ENCODE results near the gene RAP1GDS1. TPM values are rescaled to one million over a fixed set of nuclear protein-coding genes. Genes with fewer than 3 reads are reported as not detected.

The RAP1GDS1 gene
- total RNA-seq, 4 donors from 2014 or later: 5.9 to 8.6 (median 8.2) TPM

GRCh38 chr4:98482503-98482846, 221.3 kb downstream of the RAP1GDS1 start:
- H3K36me3 ChIP-seq: no peaks in the 10 kb centered on the region
- no peak overlapping the region for H3K27ac ChIP-seq
- no peaks in the 10 kb centered on the region for H3K9me3 ChIP-seq
- ATAC-seq: no peak
- no peak for DNase-seq
- intact Hi-C loops (cut with DNase I; ENCODE audit: low total_unique reads): no loop called here
- in situ Hi-C loops (cut with MboI; ENCODE audit: low sequenced_read_pairs in 4 of 4): no loop called here
- no peak overlapping the region for H3K4me3 ChIP-seq
- H3K4me1 ChIP-seq: no peaks in the 10 kb centered on the region
- H3K27me3 ChIP-seq: no peaks in the 10 kb centered on the region
- no peak for TF ChIP-seq CTCF (IDR thresholded peaks at IDR 0.05 in 4 of 5, conservative IDR thresholded peaks at IDR 0.05 in 1 of 5)
- TF ChIP-seq POLR2A (IDR thresholded peaks at IDR 0.05): no peak

DNA sequence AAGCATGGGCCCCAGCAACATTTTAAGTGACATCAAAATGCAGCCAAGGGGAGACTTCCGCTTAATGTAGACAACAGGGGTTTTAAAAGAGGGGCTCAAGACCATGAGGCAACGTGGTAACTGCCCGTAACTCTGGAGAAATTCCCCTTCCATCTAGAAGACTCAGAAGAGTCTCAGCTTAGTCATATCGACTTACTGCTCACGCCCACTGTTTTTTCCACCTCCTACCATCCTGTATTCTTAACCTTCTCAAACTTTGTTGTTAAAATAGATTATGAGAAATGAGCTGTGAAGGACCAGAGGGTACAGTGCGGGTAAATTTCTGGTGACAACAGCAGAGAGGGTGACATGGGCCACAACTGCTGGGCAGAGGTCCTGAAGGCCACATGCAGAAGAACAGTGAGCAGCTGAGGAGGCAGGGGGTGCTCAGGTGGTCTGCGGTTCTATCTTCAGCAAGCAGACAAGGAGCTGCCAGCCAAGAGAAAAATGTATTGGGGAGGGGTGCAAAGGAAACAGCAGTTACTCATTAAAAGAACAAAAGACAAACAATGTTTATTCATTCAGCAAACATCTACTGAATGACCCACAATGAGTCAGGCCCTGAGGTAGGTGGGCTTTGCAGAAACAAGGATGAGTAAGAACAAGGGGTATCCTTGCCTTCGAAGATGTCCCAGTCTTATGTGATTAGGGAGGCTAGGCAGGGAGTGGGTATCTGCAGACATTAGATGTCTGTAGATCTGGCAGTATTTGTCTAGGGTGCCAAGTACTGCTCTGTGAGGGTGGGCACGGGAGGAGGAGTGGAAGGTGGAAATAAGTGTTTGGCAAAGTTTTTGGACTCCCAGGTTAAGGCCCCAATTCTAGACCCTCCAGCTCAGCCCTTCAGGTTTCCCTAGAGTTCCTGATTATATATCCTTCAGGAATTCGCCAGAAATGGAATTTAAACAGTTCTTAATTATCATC, 221.9 kb downstream of the RAP1GDS1 start:
- intact Hi-C loops (cut with DNase I; ENCODE audit: low total_unique reads): no loop called here
- ATAC-seq: no peak
- no peaks in the 10 kb centered on the region for H3K9me3 ChIP-seq
- H3K27me3 ChIP-seq: no peaks in the 10 kb centered on the region
- in situ Hi-C loops (cut with MboI; ENCODE audit: low sequenced_read_pairs in 4 of 4): no loop called here
- no peak overlapping the region for H3K27ac ChIP-seq
- DNase-seq: no peak
- TF ChIP-seq POLR2A (IDR thresholded peaks at IDR 0.05): no peak
- H3K36me3 ChIP-seq: no peaks in the 10 kb centered on the region
- no peaks in the 10 kb centered on the region for H3K4me1 ChIP-seq
- no peak overlapping the region for H3K4me3 ChIP-seq

DNA sequence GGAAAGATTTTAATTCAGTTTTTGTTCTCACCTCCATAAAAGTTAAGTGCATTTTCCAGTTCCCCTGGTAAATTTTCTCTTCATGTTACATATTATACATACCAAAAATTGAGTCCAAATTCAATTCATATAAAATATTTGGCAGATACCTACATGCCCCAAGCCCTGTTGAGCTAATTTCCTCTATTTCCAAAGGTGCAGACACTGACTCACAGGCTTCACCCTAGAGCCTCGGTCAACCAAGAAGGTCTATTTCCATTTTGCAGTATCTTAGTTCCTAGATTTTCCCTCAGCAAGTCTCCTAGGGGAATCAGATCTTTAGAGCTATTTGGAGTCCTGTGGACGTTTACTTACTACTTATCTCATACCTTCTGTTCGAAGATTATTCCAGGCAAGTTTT, 222.8 kb downstream of the RAP1GDS1 start:
- H3K27me3 ChIP-seq: no peaks in the 10 kb centered on the region
- DNase-seq: no peak
- H3K9me3 ChIP-seq: no peaks in the 10 kb centered on the region
- no peak overlapping the region for H3K27ac ChIP-seq
- H3K4me3 ChIP-seq: no peak overlapping the region
- no peak for ATAC-seq
- intact Hi-C loops (cut with DNase I; ENCODE audit: low total_unique reads) (no loop called here), in situ Hi-C loops (cut with MboI; ENCODE audit: low sequenced_read_pairs in 4 of 4) (no loop called here)
- H3K36me3 ChIP-seq: no peaks in the 10 kb centered on the region
- H3K4me1 ChIP-seq: no peaks in the 10 kb centered on the region
- TF ChIP-seq CTCF (IDR thresholded peaks at IDR 0.05 in 4 of 5, conservative IDR thresholded peaks at IDR 0.05 in 1 of 5): no peak
- no peak for TF ChIP-seq POLR2A (IDR thresholded peaks at IDR 0.05)

DNA sequence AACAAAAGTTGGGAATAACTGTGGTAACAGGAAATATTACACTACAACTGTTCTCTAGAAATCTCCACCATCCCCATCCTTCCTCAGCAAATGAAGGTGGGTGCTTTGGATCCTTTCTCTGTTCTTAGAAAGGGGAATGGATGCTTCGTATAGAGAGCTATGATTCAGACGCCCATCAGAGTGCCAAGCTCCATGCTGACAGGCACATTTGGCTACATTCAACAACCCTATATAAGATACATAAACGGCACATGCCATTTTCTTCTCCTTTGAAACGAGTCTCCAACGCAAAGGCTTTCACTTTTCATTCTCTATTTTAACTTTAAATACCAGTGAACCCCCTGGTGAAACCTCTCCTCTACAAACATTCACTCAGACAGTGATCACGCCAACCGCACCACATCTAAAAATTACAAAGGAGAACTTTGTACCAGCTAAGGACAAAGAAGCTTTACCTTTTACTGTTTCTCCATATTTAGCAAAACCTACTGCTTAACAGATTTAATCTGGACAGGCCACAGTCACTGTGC, 224.7 kb downstream of the RAP1GDS1 start:
- no peak for DNase-seq
- no peaks in the 10 kb centered on the region for H3K4me1 ChIP-seq
- no peaks in the 10 kb centered on the region for H3K9me3 ChIP-seq
- H3K4me3 ChIP-seq: no peak overlapping the region
- ATAC-seq: no peak
- H3K27ac ChIP-seq: no peak overlapping the region
- TF ChIP-seq CTCF (IDR thresholded peaks at IDR 0.05 in 4 of 5, conservative IDR thresholded peaks at IDR 0.05 in 1 of 5) (no peak), POLR2A (IDR thresholded peaks at IDR 0.05) (no peak)
- no peaks in the 10 kb centered on the region for H3K36me3 ChIP-seq
- no peaks in the 10 kb centered on the region for H3K27me3 ChIP-seq
- in situ Hi-C loops (cut with MboI; ENCODE audit: low sequenced_read_pairs in 4 of 4): no loop called here
- intact Hi-C loops (cut with DNase I; ENCODE audit: low total_unique reads): no loop called here

DNA sequence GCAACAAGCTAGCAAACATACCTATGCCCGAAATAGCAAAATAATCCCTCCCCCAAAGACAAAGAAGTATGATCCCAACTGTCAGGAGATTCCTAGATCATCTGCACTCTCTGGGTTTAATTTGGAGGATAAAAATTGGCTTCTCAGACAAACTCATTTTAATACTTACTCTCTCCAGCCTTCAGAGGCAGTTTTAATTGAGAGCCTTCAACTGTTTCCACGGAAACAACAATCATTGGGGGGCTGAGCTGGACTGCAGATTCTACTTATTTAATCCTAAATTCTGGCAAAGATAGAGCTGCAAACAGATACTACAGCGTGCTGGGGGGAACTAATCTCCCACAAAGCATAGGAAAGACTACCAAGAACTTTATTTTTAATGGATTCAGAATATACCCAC, 229.1 kb downstream of the RAP1GDS1 start:
- H3K9me3 ChIP-seq: no peaks in the 10 kb centered on the region
- DNase-seq (no peak), ATAC-seq (no peak)
- no peaks in the 10 kb centered on the region for H3K4me1 ChIP-seq
- no peaks in the 10 kb centered on the region for H3K27me3 ChIP-seq
- no peak for TF ChIP-seq CTCF (IDR thresholded peaks at IDR 0.05 in 4 of 5, conservative IDR thresholded peaks at IDR 0.05 in 1 of 5)
- in situ Hi-C loops (cut with MboI; ENCODE audit: low sequenced_read_pairs in 4 of 4): no loop called here
- H3K36me3 ChIP-seq: no peaks in the 10 kb centered on the region
- intact Hi-C loops (cut with DNase I; ENCODE audit: low total_unique reads): no loop called here
- no peak overlapping the region for H3K4me3 ChIP-seq
- H3K27ac ChIP-seq: no peak overlapping the region
